ENCODE measurements around the gene TMED6. TPM values are rescaled to one million over a fixed set of nuclear protein-coding genes. Genes with fewer than 3 reads are reported as not detected.

Gene TMED6
- total and polyA plus RNA-seq, 2 donors (not counting 1 experiment from before 2014, with no cell fraction given), result 0.08 TPM; not detected in 1

DNA sequence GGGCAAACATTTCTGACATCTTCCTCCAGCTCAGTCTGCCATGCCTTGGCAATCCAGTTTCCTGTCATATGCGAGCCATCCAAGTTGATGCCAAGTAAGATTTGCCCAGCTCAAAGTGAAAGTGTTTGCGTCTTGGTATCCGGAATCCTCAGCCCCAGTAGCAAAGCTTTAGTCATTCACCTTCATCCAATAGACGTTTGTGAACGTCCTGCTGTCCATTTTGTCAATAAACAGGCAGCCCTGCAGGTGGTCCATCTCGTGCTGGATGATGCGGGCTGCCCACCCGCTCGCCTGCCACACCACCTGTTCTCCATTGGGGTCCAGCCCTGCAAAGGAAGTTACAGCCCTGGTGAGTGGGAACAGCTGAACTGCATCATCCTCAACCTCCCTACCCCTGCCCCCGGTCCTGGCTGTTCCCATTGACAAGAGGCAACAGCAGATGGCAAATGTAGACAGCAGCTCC is 22.7 kb downstream of the TMED6 start:
- Histone ChIP-seq H3K4me2 (ENCODE audit: extremely low read depth, insufficient read depth, low read length) (peak overlapping the region; percentile 94), H3K9me3 (ENCODE audit: control insufficient read depth, insufficient read depth, low read depth, low read length) (no peaks in the 10 kb centered on the region), H3K79me2 (ENCODE audit: control insufficient read depth, insufficient read depth, low read length) (peaks cover 47% of the 10 kb centered on the region), H3K36me3 (ENCODE audit: control insufficient read depth, insufficient read depth, low read length) (peaks cover 13% of the 10 kb centered on the region), H3K9ac (ENCODE audit: insufficient read depth, low read length) (no peak overlapping the region), H3K4me1 (ENCODE audit: control insufficient read depth, extremely low read depth, insufficient read depth, low read length) (peaks cover 9% of the 10 kb centered on the region), H4K20me1 (ENCODE audit: control insufficient read depth, extremely low read depth, insufficient read depth, low read length) (no peaks in the 10 kb centered on the region), H3K4me3 (replicated peaks in 1 of 4; ENCODE audit: control extremely low read depth in 1 of 4, insufficient read depth in 1 of 4, low read depth in 3 of 4, low read length in 4 of 4) (peak overlapping the region; percentile 58 to 78 (median 76)), H3K27ac (ENCODE audit: insufficient read depth, low read length) (peak overlapping the region; percentile 57), H2AFZ (ENCODE audit: low read length) (no peak overlapping the region), H3K27me3 (ENCODE audit: control insufficient read depth, insufficient read depth, low read length) (no peaks in the 10 kb centered on the region)
- TF ChIP-seq CTCF (conservative IDR thresholded peaks at IDR 0.05 in 1 of 2, IDR thresholded peaks at IDR 0.05 in 1 of 2; ENCODE audit: low read depth in 1 of 2, low read length in 2 of 2), result no peak
- no peak for TF ChIP-seq EZH2 (IDR thresholded peaks at IDR 0.05; ENCODE audit: low read length, missing control alignments)
- DNase-seq (ENCODE audit: low read depth in 2 of 2), result peak; percentile 38 to 44

GRCh38 chr16:69327585-69328310 is 23.8 kb downstream of the TMED6 start:
- no peaks in the 10 kb centered on the region for H3K27me3 ChIP-seq (ENCODE audit: control insufficient read depth, insufficient read depth, low read length)
- no peak overlapping the region for H3K4me3 ChIP-seq (replicated peaks in 1 of 4; ENCODE audit: control extremely low read depth in 1 of 4, insufficient read depth in 1 of 4, low read depth in 3 of 4, low read length in 4 of 4)
- H3K27ac ChIP-seq (ENCODE audit: insufficient read depth, low read length), result no peak overlapping the region
- no peak overlapping the region for H3K9ac ChIP-seq (ENCODE audit: insufficient read depth, low read length)
- no peaks in the 10 kb centered on the region for H4K20me1 ChIP-seq (ENCODE audit: control insufficient read depth, extremely low read depth, insufficient read depth, low read length)
- no peaks in the 10 kb centered on the region for H3K9me3 ChIP-seq (ENCODE audit: control insufficient read depth, insufficient read depth, low read depth, low read length)
- no peak for DNase-seq (ENCODE audit: low read depth in 2 of 2)
- peak overlapping the region; percentile 94 for H3K4me2 ChIP-seq (ENCODE audit: extremely low read depth, insufficient read depth, low read length)
- TF ChIP-seq EZH2 (IDR thresholded peaks at IDR 0.05; ENCODE audit: low read length, missing control alignments) (no peak), CTCF (conservative IDR thresholded peaks at IDR 0.05 in 1 of 2, IDR thresholded peaks at IDR 0.05 in 1 of 2; ENCODE audit: low read depth in 1 of 2, low read length in 2 of 2) (no peak)
- no peak overlapping the region for H2AFZ ChIP-seq (ENCODE audit: low read length)
- H3K36me3 ChIP-seq (ENCODE audit: control insufficient read depth, insufficient read depth, low read length), result peaks cover 19% of the 10 kb centered on the region
- H3K79me2 ChIP-seq (ENCODE audit: control insufficient read depth, insufficient read depth, low read length), result peaks cover 53% of the 10 kb centered on the region
- H3K4me1 ChIP-seq (ENCODE audit: control insufficient read depth, extremely low read depth, insufficient read depth, low read length), result peaks cover 9% of the 10 kb centered on the region

DNA sequence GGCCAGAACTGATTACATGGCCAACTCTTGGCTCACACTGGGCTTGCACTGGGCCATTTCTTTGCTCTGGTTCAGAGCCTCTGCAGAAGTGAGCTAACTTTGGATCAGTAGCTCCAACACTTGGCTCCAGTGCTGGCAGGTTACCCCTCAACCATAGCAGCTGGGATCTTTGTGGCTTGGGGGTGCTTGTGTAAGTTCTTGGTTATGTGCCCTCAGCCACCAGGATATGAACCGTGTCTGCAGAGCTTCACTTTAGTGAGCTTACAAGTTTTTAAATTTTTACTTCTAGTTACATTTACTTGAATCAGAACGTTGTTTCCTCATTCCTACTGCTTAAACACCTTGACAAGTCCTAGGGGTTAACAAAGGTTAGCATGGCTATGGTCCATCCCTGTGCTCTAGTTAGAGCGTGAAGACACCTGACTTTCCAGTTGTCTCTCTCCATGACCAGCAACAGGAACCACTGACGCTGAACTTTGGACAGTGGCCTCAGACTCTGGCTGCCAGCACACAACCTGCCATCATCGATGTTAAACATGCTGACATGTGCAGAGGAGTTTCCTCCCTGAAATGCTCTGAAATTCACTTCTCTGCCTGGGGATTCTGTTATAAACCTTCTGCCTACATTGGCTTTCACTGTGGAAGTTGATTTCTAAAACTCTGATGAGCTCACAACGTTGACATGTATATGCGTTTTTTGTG is 25.3 kb downstream of the TMED6 start:
- no peak for TF ChIP-seq EZH2 (IDR thresholded peaks at IDR 0.05; ENCODE audit: low read length, missing control alignments)
- TF ChIP-seq CTCF (conservative IDR thresholded peaks at IDR 0.05 in 1 of 2, IDR thresholded peaks at IDR 0.05 in 1 of 2; ENCODE audit: low read depth in 1 of 2, low read length in 2 of 2), result no peak
- Histone ChIP-seq H3K4me3 (replicated peaks in 1 of 4; ENCODE audit: control extremely low read depth in 1 of 4, insufficient read depth in 1 of 4, low read depth in 3 of 4, low read length in 4 of 4) (no peak overlapping the region), H3K9me3 (ENCODE audit: control insufficient read depth, insufficient read depth, low read depth, low read length) (no peaks in the 10 kb centered on the region), H3K27me3 (ENCODE audit: control insufficient read depth, insufficient read depth, low read length) (no peaks in the 10 kb centered on the region), H3K36me3 (ENCODE audit: control insufficient read depth, insufficient read depth, low read length) (peaks cover 24% of the 10 kb centered on the region), H2AFZ (ENCODE audit: low read length) (no peak overlapping the region), H3K27ac (ENCODE audit: insufficient read depth, low read length) (no peak overlapping the region), H3K79me2 (ENCODE audit: control insufficient read depth, insufficient read depth, low read length) (peaks cover 58% of the 10 kb centered on the region), H3K4me2 (ENCODE audit: extremely low read depth, insufficient read depth, low read length) (peak overlapping the region; percentile 36), H3K4me1 (ENCODE audit: control insufficient read depth, extremely low read depth, insufficient read depth, low read length) (peaks cover 9% of the 10 kb centered on the region), H3K9ac (ENCODE audit: insufficient read depth, low read length) (no peak overlapping the region), H4K20me1 (ENCODE audit: control insufficient read depth, extremely low read depth, insufficient read depth, low read length) (no peaks in the 10 kb centered on the region)
- DNase-seq (ENCODE audit: low read depth in 2 of 2), result no peak

Data from fibroblast of lung (primary cell).